Measurements from ENCODE around the gene FECH.

FECH gene

DNA sequence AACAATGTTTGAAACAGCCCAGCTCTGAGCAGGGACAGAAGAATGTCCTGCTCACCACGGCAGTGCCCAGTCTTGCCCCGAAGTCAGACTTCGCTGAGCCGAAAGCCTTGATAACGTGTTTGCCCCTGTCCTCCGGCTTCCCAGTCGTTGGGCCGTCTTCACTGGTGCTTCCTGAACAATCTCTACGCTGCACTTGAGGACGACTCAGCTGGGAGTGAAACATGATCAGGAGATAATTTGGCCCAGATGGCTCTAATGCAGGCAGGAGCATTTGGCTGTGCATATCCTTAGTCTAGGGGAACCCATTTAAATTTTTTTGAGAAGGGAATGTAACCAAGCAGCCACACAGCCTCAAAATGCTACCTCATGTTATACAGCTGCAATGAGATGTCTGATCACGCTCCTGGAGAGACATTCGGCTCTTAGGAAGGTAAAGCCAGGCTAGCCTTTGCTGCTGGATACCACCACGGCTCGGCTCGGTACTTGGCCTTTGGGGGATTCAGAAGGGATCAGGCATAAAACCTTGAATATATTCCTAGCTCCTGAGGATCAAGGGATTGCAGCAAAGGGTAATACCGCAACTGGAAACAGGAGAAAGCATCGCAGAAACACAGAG is 43.6 kb downstream of the FECH start:
- CTCF ChIA-PET: interaction anchor here (0.8 kb wide), 1 partner anchor 16 kb away, joined by 3 read pairs; no protein-coding TSS in a partner anchor
- no peak for TF ChIP-seq BHLHE40 (IDR thresholded peaks at IDR 0.05; ENCODE audit: borderline replicate concordance)
- no peak for TF ChIP-seq CTBP1 (IDR thresholded peaks at IDR 0.05; ENCODE audit: borderline replicate concordance)
- TF ChIP-seq, protein P1, sequence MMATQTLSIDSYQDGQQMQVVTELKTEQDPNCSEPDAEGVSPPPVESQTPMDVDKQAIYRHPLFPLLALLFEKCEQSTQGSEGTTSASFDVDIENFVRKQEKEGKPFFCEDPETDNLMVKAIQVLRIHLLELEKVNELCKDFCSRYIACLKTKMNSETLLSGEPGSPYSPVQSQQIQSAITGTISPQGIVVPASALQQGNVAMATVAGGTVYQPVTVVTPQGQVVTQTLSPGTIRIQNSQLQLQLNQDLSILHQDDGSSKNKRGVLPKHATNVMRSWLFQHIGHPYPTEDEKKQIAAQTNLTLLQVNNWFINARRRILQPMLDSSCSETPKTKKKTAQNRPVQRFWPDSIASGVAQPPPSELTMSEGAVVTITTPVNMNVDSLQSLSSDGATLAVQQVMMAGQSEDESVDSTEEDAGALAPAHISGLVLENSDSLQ (IDR thresholded peaks at IDR 0.05): no peak
- no peak for TF ChIP-seq ARNT (IDR thresholded peaks at IDR 0.05)
- no peak for TF ChIP-seq NFRKB (IDR thresholded peaks at IDR 0.05)
- no peak for TF ChIP-seq LEF1 (IDR thresholded peaks at IDR 0.05; ENCODE audit: borderline replicate concordance)
- no peak for TF ChIP-seq FOXM1 (IDR thresholded peaks at IDR 0.05; ENCODE audit: borderline replicate concordance)
- no peak for TF ChIP-seq TARDBP (IDR thresholded peaks at IDR 0.05)
- TF ChIP-seq ELF4 (IDR thresholded peaks at IDR 0.05): no peak
- no peak for TF ChIP-seq SUZ12 (IDR thresholded peaks at IDR 0.05)
- no peak for TF ChIP-seq FOXA1 (IDR thresholded peaks at IDR 0.05)
- no peak for TF ChIP-seq HDGF (IDR thresholded peaks at IDR 0.05; ENCODE audit: borderline replicate concordance)
- TF ChIP-seq FOXK2 (IDR thresholded peaks at IDR 0.05): no peak
- no peak for TF ChIP-seq L3MBTL2 (conservative IDR thresholded peaks at IDR 0.05)
- TF ChIP-seq ZNF384 (IDR thresholded peaks at IDR 0.05): no peak
- TF ChIP-seq SP1 (IDR thresholded peaks at IDR 0.05): no peak
- DNase-seq (ENCODE audit: extremely low spot score): no peak
- POLR2A ChIA-PET: no interaction called here

DNA sequence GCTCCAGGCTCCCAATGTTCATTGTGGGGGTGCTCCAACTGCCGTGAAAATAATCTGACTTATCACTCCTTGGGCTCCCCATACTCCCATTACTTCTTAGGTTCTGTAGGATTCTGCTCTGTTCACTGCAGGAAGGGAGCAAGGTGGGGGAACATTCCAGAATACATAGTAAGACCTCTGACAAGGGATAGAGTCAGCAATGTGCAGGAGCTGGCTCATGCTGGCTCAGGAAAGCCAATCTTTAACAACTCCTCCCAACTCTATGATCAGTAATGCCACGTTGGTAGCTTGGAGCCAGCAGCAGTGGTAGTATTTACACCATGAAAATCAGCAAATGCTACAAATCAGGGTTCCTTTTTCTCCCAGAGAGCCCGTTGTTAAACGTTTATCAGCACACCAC is 44.4 kb downstream of the FECH start:
- CTCF ChIA-PET: no interaction called here
- POLR2A ChIA-PET: no interaction called here
- TF ChIP-seq, protein P1 (IDR thresholded peaks at IDR 0.05): no peak
- TF ChIP-seq LEF1 (IDR thresholded peaks at IDR 0.05; ENCODE audit: borderline replicate concordance) (no peak), L3MBTL2 (conservative IDR thresholded peaks at IDR 0.05) (no peak), CTBP1 (IDR thresholded peaks at IDR 0.05; ENCODE audit: borderline replicate concordance) (no peak), ARNT (IDR thresholded peaks at IDR 0.05) (no peak), TARDBP (IDR thresholded peaks at IDR 0.05) (no peak), SP1 (IDR thresholded peaks at IDR 0.05) (no peak), NFRKB (IDR thresholded peaks at IDR 0.05) (no peak), FOXA1 (IDR thresholded peaks at IDR 0.05) (no peak), ZNF384 (IDR thresholded peaks at IDR 0.05) (no peak), HDGF (IDR thresholded peaks at IDR 0.05; ENCODE audit: borderline replicate concordance) (no peak), FOXM1 (IDR thresholded peaks at IDR 0.05; ENCODE audit: borderline replicate concordance) (no peak), FOXK2 (IDR thresholded peaks at IDR 0.05) (no peak), BHLHE40 (IDR thresholded peaks at IDR 0.05; ENCODE audit: borderline replicate concordance) (no peak), SUZ12 (IDR thresholded peaks at IDR 0.05) (no peak), ELF4 (IDR thresholded peaks at IDR 0.05) (no peak)
- DNase-seq (ENCODE audit: extremely low spot score): no peak

DNA sequence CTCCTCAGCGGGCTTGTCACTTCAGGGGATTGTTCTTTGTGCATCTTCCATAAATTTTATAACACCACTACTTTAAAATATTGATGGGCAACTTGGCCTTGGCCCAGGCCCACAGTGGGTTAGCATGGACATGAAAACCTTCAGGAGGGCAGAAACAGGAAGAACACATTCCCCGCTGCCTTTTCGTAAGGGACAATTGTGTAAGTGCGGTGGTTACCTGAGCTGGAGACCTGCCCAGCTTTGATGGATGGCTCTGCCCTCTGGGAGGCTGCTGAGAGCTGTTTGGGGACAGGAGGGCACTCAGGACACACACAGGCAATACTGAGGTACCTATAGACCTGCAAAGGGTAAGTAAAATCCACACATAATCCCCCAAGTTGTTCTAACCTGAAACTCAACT is 46.8 kb downstream of the FECH start:
- POLR2A ChIA-PET: no interaction called here
- no peak for DNase-seq (ENCODE audit: extremely low spot score)
- CTCF ChIA-PET: no interaction called here
- no peak for TF ChIP-seq SUZ12 (IDR thresholded peaks at IDR 0.05)
- no peak for TF ChIP-seq ELF4 (IDR thresholded peaks at IDR 0.05)
- TF ChIP-seq L3MBTL2 (conservative IDR thresholded peaks at IDR 0.05): no peak
- TF ChIP-seq LEF1 (IDR thresholded peaks at IDR 0.05; ENCODE audit: borderline replicate concordance): no peak
- TF ChIP-seq SP1 (IDR thresholded peaks at IDR 0.05): no peak
- no peak for TF ChIP-seq FOXA1 (IDR thresholded peaks at IDR 0.05)
- TF ChIP-seq FOXM1 (IDR thresholded peaks at IDR 0.05; ENCODE audit: borderline replicate concordance): no peak
- no peak for TF ChIP-seq TARDBP (IDR thresholded peaks at IDR 0.05)
- no peak for TF ChIP-seq NFRKB (IDR thresholded peaks at IDR 0.05)
- no peak for TF ChIP-seq ZNF384 (IDR thresholded peaks at IDR 0.05)
- no peak for TF ChIP-seq BHLHE40 (IDR thresholded peaks at IDR 0.05; ENCODE audit: borderline replicate concordance)
- TF ChIP-seq, protein P1 (IDR thresholded peaks at IDR 0.05): no peak
- TF ChIP-seq ARNT (IDR thresholded peaks at IDR 0.05): no peak

DNA sequence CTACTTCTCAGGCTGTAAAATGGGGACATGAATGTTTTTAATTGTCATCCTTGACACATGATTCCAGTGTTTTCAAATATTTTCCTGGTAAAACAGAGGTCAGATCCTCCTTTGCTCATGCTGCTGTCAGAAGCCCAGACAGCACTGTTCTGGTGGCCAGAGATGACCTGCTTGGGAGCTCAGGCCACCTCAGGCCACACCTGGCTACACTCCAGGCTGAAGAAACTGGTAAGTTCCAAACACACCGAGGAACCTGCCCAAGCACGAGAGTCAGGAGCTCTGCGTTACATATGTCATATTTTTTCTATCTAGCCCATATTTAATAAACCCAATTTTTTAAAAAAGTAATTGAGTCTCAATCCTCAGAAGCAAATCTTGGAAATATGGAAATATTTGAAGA is 47.9 kb downstream of the FECH start:
- CTCF ChIA-PET: no interaction called here
- no peak for DNase-seq (ENCODE audit: extremely low spot score)
- POLR2A ChIA-PET: no interaction called here
- TF ChIP-seq ZNF384 (IDR thresholded peaks at IDR 0.05) (no peak), FOXA1 (IDR thresholded peaks at IDR 0.05) (no peak), FOXK2 (IDR thresholded peaks at IDR 0.05) (no peak), FOXM1 (IDR thresholded peaks at IDR 0.05; ENCODE audit: borderline replicate concordance) (no peak), NFRKB (IDR thresholded peaks at IDR 0.05) (no peak), BHLHE40 (IDR thresholded peaks at IDR 0.05; ENCODE audit: borderline replicate concordance) (no peak), L3MBTL2 (conservative IDR thresholded peaks at IDR 0.05) (no peak), SUZ12 (IDR thresholded peaks at IDR 0.05) (no peak), TARDBP (IDR thresholded peaks at IDR 0.05) (no peak)
- TF ChIP-seq, protein P1 (IDR thresholded peaks at IDR 0.05): no peak

DNA sequence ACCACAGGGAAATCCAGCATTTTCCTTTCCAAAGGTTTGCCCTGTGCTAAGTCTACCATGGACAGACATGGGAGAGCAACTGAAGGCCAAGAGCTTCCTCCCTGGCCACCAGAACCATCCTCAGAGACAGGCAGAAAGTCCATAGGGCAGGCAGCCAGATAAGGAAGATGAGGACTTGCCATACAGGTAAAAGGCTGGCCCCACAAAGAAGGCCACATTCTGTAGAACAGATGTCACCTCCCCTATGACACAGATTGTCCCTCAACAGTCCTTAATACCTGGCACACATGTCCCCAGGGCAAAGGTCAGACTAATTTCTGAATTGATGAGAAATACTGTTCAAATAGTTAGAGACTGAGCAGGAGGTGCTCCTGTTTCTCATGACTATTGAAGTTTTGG is 52.0 kb downstream of the FECH start:
- no peak for DNase-seq (ENCODE audit: extremely low spot score)
- TF ChIP-seq SP1 (IDR thresholded peaks at IDR 0.05) (no peak), BHLHE40 (IDR thresholded peaks at IDR 0.05; ENCODE audit: borderline replicate concordance) (no peak), CTBP1 (IDR thresholded peaks at IDR 0.05; ENCODE audit: borderline replicate concordance) (no peak), TARDBP (IDR thresholded peaks at IDR 0.05) (no peak), ARNT (IDR thresholded peaks at IDR 0.05) (no peak), ELF4 (IDR thresholded peaks at IDR 0.05) (no peak), ZNF384 (IDR thresholded peaks at IDR 0.05) (no peak), SUZ12 (IDR thresholded peaks at IDR 0.05) (no peak), FOXM1 (IDR thresholded peaks at IDR 0.05; ENCODE audit: borderline replicate concordance) (no peak), FOXA1 (IDR thresholded peaks at IDR 0.05) (no peak), LEF1 (IDR thresholded peaks at IDR 0.05; ENCODE audit: borderline replicate concordance) (no peak), HDGF (IDR thresholded peaks at IDR 0.05; ENCODE audit: borderline replicate concordance) (no peak)
- ChIA-PET POLR2A (no interaction called here), CTCF (no interaction called here)
